CD14-positive monocyte (primary cell): ENCODE results near the gene LTBP2. TPM values are rescaled to one million over a fixed set of nuclear protein-coding genes. Genes with fewer than 3 reads are reported as not detected.

Source experiments
- DNase-seq, 3 donors: peaks; one replicate each; pipeline ENCODE4 v3.0.0-alpha.2; 2011 to 2022
- H2AFZ ChIP-seq: 2 replicates; pipeline ENCODE4 v1.6.0; 2012; ENCODE audit warnings: mild to moderate bottlenecking, low read depth, low read length, inconsistent platforms; ENCODE audit not compliant: insufficient read depth, poor library complexity, severe bottlenecking
- H3K27ac ChIP-seq, 2 donors: 1 replicate in 1 of 2; 2 replicates in 1 of 2; pipeline ENCODE4 v1.5.1; 2012 to 2013; ENCODE audit warnings: low read length in 2 of 2, control low read depth in 1 of 2, inconsistent platforms in 1 of 2, low read depth in 1 of 2, mild to moderate bottlenecking in 1 of 2
- H3K27me3 ChIP-seq, 2 donors: one replicate each; pipeline versions ENCODE4 v1.6.0 to v1.6.1; 2011 to 2013; ENCODE audit warnings: low read length in 2 of 2; ENCODE audit not compliant: control insufficient read depth in 2 of 2, insufficient read depth in 2 of 2
- H3K36me3 ChIP-seq, 2 donors: replicated peaks in 1 of 2; 1 replicate in 1 of 2; 2 replicates in 1 of 2; pipeline versions ENCODE4 v1.5.1 to v1.6.1; 2012 to 2013; ENCODE audit warnings: low read length in 2 of 2, control low read depth in 1 of 2, inconsistent platforms in 1 of 2, mild to moderate bottlenecking in 1 of 2; ENCODE audit not compliant: insufficient read depth in 2 of 2, control insufficient read depth in 1 of 2
- H3K4me1 ChIP-seq, 2 donors: 1 replicate in 1 of 2; 2 replicates in 1 of 2; pipeline versions ENCODE4 v1.5.1 to v1.6.1; 2012 to 2013; ENCODE audit warnings: low read length in 2 of 2, control low read depth in 1 of 2, inconsistent platforms in 1 of 2, mild to moderate bottlenecking in 1 of 2, moderate library complexity in 1 of 2; ENCODE audit not compliant: insufficient read depth in 2 of 2, control insufficient read depth in 1 of 2
- H3K4me2 ChIP-seq: replicated peaks from 2 replicates; pipeline ENCODE3; 2012; ENCODE audit warnings: low read length, moderate library complexity, mild to moderate bottlenecking; ENCODE audit not compliant: poor library complexity, severe bottlenecking; ENCODE audit errors: extremely low read depth
- H3K4me3 ChIP-seq, 3 experiments: fragments of 200-600 bp in 1 of 3; sonication (generic) in 1 of 3; replicated peaks in 1 of 3; 1 replicate in 2 of 3; 2 replicates in 1 of 3; pipeline ENCODE4 v1.5.1; 2011 to 2013; ENCODE audit warnings: low read length in 3 of 3, mild to moderate bottlenecking in 3 of 3, control low read depth in 2 of 3, low read depth in 2 of 3, inconsistent platforms in 1 of 3, moderate library complexity in 1 of 3
- H3K79me2 ChIP-seq: 2 replicates; pipeline ENCODE4 v1.6.0; 2012; ENCODE audit warnings: mild to moderate bottlenecking, control low read depth, inconsistent platforms, low read length, moderate library complexity; ENCODE audit not compliant: insufficient read depth
- H3K9ac ChIP-seq: 2 replicates; pipeline ENCODE4 v1.6.0; 2017; ENCODE audit warnings: low read length, mild to moderate bottlenecking; ENCODE audit not compliant: insufficient read depth, poor library complexity, severe bottlenecking
- H3K9me3 ChIP-seq, 2 donors: replicated peaks in 1 of 2; 1 replicate in 1 of 2; 2 replicates in 1 of 2; pipeline versions ENCODE4 v1.5.1 to v1.6.1; 2012 to 2013; ENCODE audit warnings: low read length in 2 of 2, control low read depth in 1 of 2; ENCODE audit not compliant: control insufficient read depth in 1 of 2, insufficient read depth in 1 of 2
- H4K20me1 ChIP-seq: 2 replicates; pipeline ENCODE4 v1.6.0; 2012; ENCODE audit warnings: mild to moderate bottlenecking, low read length, control low read depth, moderate library complexity; ENCODE audit not compliant: insufficient read depth
- H3K27ac Mint-ChIP-seq, 7 donors: one replicate each; pipeline ENCODE4 v1.8.0; 2020; ENCODE audit warnings: mild to moderate bottlenecking in 7 of 7, mixed read lengths in 7 of 7, moderate library complexity in 6 of 7, inconsistent platforms in 2 of 7
- H3K27me3 Mint-ChIP-seq, 3 donors: one replicate each; pipeline ENCODE4 v1.8.0; 2021 to 2022; ENCODE audit warnings: low read depth in 3 of 3, mild to moderate bottlenecking in 3 of 3, mixed read lengths in 3 of 3, moderate library complexity in 3 of 3, inconsistent platforms in 1 of 3
- H3K36me3 Mint-ChIP-seq, 2 donors: one replicate each; pipeline ENCODE4 v1.8.0; 2020; ENCODE audit warnings: mixed read lengths in 2 of 2, inconsistent platforms in 1 of 2, mild to moderate bottlenecking in 1 of 2
- H3K4me1 Mint-ChIP-seq: one replicate; pipeline ENCODE4 v1.8.0; 2020; ENCODE audit warnings: mild to moderate bottlenecking, mixed read lengths
- H3K4me3 Mint-ChIP-seq, 2 donors: one replicate each; pipeline ENCODE4 v1.8.0; 2020; ENCODE audit warnings: mild to moderate bottlenecking in 2 of 2, mixed read lengths in 2 of 2, moderate library complexity in 1 of 2
- H3K9me3 Mint-ChIP-seq, 7 donors: one replicate each; pipeline ENCODE4 v1.8.0; 2020 to 2022; ENCODE audit warnings: mixed read lengths in 7 of 7, mild to moderate bottlenecking in 6 of 7, moderate library complexity in 6 of 7, inconsistent platforms in 2 of 7
- WGBS: methylation state at CpG from one replicate; pipeline ENCODE4 v1.1.5; 2013; ENCODE audit warnings: missing lambda C conversion rate; ENCODE audit not compliant: insufficient coverage; 5-methylcytosine and 5-hydroxymethylcytosine counted together
- intact Hi-C, 2 donors: fragments of 100-400 bp; cut with micrococcal nuclease; formaldehyde crosslinking; loops; one replicate each; pipeline versions ENCODE4 v1.15.0 to v1.15.1; 2023
- polyA plus RNA-seq, 3 donors: library from polyadenylated mRNA; depleted of rRNA in 1 of 3; unstranded in 2 of 3; stranded (reverse) in 1 of 3; fragments of 300-500 nt in 2 of 3; fragments of >200 nt in 1 of 3; fragmentation: Illumina TruSeq in 2 of 3; gene quantifications; 1 replicate in 2 of 3; 2 replicates in 1 of 3; pipeline ENCODE4 v1.2.3, GENCODE V29; 2012 to 2021
- TF ChIP-seq, protein P1 (sequence below): fragments of 200-600 bp; IDR thresholded peaks from one replicate; pipeline ENCODE4 v1.8.0; 2022; ENCODE audit warnings: antibody characterized with exemption, mild to moderate bottlenecking

The LTBP2 gene
- polyA plus RNA-seq, 3 donors: 0.04 to 0.24 (median 0.11) TPM

DNA sequence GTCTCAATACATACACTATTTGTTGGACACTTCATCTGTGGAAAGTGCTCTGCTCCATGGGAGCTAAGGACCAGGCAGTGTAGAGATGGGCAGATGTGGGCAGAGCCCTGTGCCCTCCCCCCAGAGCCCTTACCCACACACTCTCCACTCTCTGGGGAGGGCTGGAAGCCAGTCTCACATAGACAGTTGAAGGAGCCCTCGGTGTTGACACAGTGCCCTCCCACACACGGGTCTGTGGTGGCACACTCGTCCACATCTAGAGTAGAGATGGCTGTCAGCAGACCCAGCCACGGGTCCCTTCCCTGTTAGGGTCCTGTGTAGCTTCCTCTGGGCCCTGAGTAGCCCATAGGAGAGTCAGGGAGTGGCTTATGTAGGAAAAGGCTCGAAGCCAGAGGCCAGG, 104.2 kb downstream of the LTBP2 start:
- Histone ChIP-seq H3K79me2 (no peaks in the 10 kb centered on the region), H2AFZ (no peak overlapping the region), H3K27me3 (no peaks in the 10 kb centered on the region), H3K9ac (no peak overlapping the region), H3K4me1 (peaks cover 0 to 6% of the 10 kb centered on the region in 2 donors), H3K27ac (no peak overlapping the region), H3K4me2 (no peak overlapping the region), H3K4me3 (no peak overlapping the region), H3K9me3 (no peaks in the 10 kb centered on the region), H3K36me3 (no peaks in the 10 kb centered on the region), H4K20me1 (no peaks in the 10 kb centered on the region)
- peaks cover 1 to 5% (median 3%) of the 10 kb centered on the region in 3 donors for H3K27me3 Mint-ChIP-seq
- 71% methylated on average over 4 of the region's 5 CpGs for WGBS
- peak overlapping the region in 1 of 7 donors; percentile 30 for H3K27ac Mint-ChIP-seq
- H3K9me3 Mint-ChIP-seq: peaks cover 0 to 2% (median 0%) of the 10 kb centered on the region in 7 donors
- H3K4me3 Mint-ChIP-seq: no peak overlapping the region
- TF ChIP-seq, protein P1, sequence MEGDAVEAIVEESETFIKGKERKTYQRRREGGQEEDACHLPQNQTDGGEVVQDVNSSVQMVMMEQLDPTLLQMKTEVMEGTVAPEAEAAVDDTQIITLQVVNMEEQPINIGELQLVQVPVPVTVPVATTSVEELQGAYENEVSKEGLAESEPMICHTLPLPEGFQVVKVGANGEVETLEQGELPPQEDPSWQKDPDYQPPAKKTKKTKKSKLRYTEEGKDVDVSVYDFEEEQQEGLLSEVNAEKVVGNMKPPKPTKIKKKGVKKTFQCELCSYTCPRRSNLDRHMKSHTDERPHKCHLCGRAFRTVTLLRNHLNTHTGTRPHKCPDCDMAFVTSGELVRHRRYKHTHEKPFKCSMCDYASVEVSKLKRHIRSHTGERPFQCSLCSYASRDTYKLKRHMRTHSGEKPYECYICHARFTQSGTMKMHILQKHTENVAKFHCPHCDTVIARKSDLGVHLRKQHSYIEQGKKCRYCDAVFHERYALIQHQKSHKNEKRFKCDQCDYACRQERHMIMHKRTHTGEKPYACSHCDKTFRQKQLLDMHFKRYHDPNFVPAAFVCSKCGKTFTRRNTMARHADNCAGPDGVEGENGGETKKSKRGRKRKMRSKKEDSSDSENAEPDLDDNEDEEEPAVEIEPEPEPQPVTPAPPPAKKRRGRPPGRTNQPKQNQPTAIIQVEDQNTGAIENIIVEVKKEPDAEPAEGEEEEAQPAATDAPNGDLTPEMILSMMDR: no peak
- peaks cover 6% of the 10 kb centered on the region for H3K4me1 Mint-ChIP-seq
- DNase-seq: no peak
- intact Hi-C loops: no loop called here
- H3K36me3 Mint-ChIP-seq: no peaks in the 10 kb centered on the region

DNA sequence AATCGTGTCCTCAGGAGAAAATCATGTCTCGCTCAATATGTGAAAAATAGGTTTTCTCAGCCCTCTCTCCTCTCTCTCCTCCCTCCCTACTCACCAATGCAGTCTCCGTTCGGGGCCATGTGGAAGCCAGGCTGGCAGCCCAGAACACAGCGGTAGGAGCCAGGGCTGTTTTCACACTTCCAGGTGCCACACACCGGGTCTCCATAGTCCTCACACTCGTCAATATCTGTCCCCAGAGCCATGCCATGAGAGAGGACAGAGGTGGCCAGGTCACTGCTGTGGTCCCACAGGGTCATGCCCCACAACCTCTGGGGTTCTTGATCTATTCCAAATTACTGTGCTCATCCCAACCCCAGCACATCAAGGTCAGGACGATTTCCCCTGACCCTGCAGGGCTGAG, 105.0 kb downstream of the LTBP2 start:
- DNase-seq: no peak
- no peak overlapping the region for H3K4me2 ChIP-seq
- H3K9ac ChIP-seq: no peak overlapping the region
- H3K79me2 ChIP-seq: no peaks in the 10 kb centered on the region
- H3K36me3 ChIP-seq: no peaks in the 10 kb centered on the region
- H4K20me1 ChIP-seq: no peaks in the 10 kb centered on the region
- H3K4me1 Mint-ChIP-seq: peaks cover 5% of the 10 kb centered on the region
- TF ChIP-seq, protein P1: no peak
- H3K27me3 Mint-ChIP-seq: peaks cover 1 to 5% (median 4%) of the 10 kb centered on the region in 3 donors
- no peaks in the 10 kb centered on the region for H3K27me3 ChIP-seq
- no peak overlapping the region for H3K4me3 Mint-ChIP-seq
- no peak overlapping the region for H3K4me3 ChIP-seq
- no peak overlapping the region for H3K27ac Mint-ChIP-seq
- 93% methylated on average over 8 of the region's 8 CpGs for WGBS
- no peak overlapping the region for H3K27ac ChIP-seq
- peaks cover 0 to 2% (median 0%) of the 10 kb centered on the region in 7 donors for H3K9me3 Mint-ChIP-seq
- H2AFZ ChIP-seq: no peak overlapping the region
- intact Hi-C loops: no loop called here
- peaks cover 0 to 2% of the 10 kb centered on the region in 2 donors for H3K4me1 ChIP-seq
- H3K9me3 ChIP-seq: no peaks in the 10 kb centered on the region
- no peaks in the 10 kb centered on the region for H3K36me3 Mint-ChIP-seq
